ENCODE measurements around the gene SIN3B. TPM values are rescaled to one million over a fixed set of nuclear protein-coding genes. Genes with fewer than 3 reads are reported as not detected.

Gene SIN3B
- polyA plus RNA-seq, 1 of the 3 experiments (the other 2 are of a cell fraction), result 29.7 TPM

- Histone ChIP-seq H4K20me1 (ENCODE audit: insufficient read depth) (0 out of 2 replicates have a peak, but pooled peaks cover 8% of the 10 kb centered on the region), H3K9me3 (no peaks in the 10 kb centered on the region), H3K36me3 (replicated peaks in 1 of 2; ENCODE audit: control insufficient read depth in 1 of 2, insufficient read depth in 2 of 2, low read length in 1 of 2) (peaks cover 35 to 54% of the 10 kb centered on the region in 2 experiments), H3K79me2 (ENCODE audit: insufficient read depth) (no peaks in the 10 kb centered on the region; the same call in 1 of the 2 replicates), H3K27ac (ENCODE audit: low read depth in 2 of 2, low read length in 1 of 2) (no peak overlapping the region), H3K27me3 (ENCODE audit: insufficient read depth) (no peaks in the 10 kb centered on the region), H2AFZ (ENCODE audit: low read depth) (no peak overlapping the region), H3K9ac (no peak overlapping the region), H3K9me2 (no peaks in the 10 kb centered on the region), H3K4me2 (no peak overlapping the region), H3K4me3 (ENCODE audit: low read depth in 2 of 2, low read length in 1 of 2) (no peak overlapping the region), H3K4me1 (ENCODE audit: control insufficient read depth in 1 of 2, insufficient read depth in 2 of 2, low read depth in 1 of 2, low read length in 1 of 2) (peaks cover 0 to 11% of the 10 kb centered on the region in 2 experiments; a peak in 1 of 4 replicates), H3F3A (replicated peaks; ENCODE audit: insufficient read depth) (peaks cover 10% of the 10 kb centered on the region)
- TF ChIP-seq, protein P1, sequence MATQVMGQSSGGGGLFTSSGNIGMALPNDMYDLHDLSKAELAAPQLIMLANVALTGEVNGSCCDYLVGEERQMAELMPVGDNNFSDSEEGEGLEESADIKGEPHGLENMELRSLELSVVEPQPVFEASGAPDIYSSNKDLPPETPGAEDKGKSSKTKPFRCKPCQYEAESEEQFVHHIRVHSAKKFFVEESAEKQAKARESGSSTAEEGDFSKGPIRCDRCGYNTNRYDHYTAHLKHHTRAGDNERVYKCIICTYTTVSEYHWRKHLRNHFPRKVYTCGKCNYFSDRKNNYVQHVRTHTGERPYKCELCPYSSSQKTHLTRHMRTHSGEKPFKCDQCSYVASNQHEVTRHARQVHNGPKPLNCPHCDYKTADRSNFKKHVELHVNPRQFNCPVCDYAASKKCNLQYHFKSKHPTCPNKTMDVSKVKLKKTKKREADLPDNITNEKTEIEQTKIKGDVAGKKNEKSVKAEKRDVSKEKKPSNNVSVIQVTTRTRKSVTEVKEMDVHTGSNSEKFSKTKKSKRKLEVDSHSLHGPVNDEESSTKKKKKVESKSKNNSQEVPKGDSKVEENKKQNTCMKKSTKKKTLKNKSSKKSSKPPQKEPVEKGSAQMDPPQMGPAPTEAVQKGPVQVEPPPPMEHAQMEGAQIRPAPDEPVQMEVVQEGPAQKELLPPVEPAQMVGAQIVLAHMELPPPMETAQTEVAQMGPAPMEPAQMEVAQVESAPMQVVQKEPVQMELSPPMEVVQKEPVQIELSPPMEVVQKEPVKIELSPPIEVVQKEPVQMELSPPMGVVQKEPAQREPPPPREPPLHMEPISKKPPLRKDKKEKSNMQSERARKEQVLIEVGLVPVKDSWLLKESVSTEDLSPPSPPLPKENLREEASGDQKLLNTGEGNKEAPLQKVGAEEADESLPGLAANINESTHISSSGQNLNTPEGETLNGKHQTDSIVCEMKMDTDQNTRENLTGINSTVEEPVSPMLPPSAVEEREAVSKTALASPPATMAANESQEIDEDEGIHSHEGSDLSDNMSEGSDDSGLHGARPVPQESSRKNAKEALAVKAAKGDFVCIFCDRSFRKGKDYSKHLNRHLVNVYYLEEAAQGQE (IDR thresholded peaks at IDR 0.05; ENCODE audit: low read depth, low read length), result no peak
- TF ChIP-seq YY1 (IDR thresholded peaks at IDR 0.05; ENCODE audit: low read depth) (no peak), ZBTB33 (IDR thresholded peaks at IDR 0.05; ENCODE audit: borderline replicate concordance, low read depth) (no peak), SIN3A (IDR thresholded peaks at IDR 0.05; ENCODE audit: borderline replicate concordance, low read depth, low read length) (no peak), MXI1 (IDR thresholded peaks at IDR 0.05; ENCODE audit: low read depth, low read length) (no peak), RAD21 (IDR thresholded peaks at IDR 0.05; ENCODE audit: low read length) (no peak), SMC3 (IDR thresholded peaks at IDR 0.05; ENCODE audit: low read depth, low read length) (no peak), TCF12 (IDR thresholded peaks at IDR 0.05) (no peak), IRF3 (IDR thresholded peaks at IDR 0.05; ENCODE audit: low read depth, low read length) (no peak), TEAD4 (IDR thresholded peaks at IDR 0.05; ENCODE audit: borderline replicate concordance, insufficient read depth) (no peak), CHD2 (IDR thresholded peaks at IDR 0.05; ENCODE audit: low read length, partially characterized antibody) (no peak), RCOR1 (IDR thresholded peaks at IDR 0.05; ENCODE audit: low read length) (no peak), JUND (IDR thresholded peaks at IDR 0.05) (no peak), MEF2A (IDR thresholded peaks at IDR 0.05; ENCODE audit: borderline replicate concordance, low read depth) (no peak), TAF1 (IDR thresholded peaks at IDR 0.05; ENCODE audit: borderline replicate concordance, low read depth, low read length) (no peak), POLR2AphosphoS5 (IDR thresholded peaks at IDR 0.05; ENCODE audit: low read depth, low read length) (no peak), NFIC (IDR thresholded peaks at IDR 0.05; ENCODE audit: borderline replicate concordance) (no peak), EP300 (IDR thresholded peaks at IDR 0.05; ENCODE audit: borderline replicate concordance in 1 of 2, low read depth in 1 of 2, low read length in 1 of 2) (no peak)
- TF ChIP-seq, protein P2, sequence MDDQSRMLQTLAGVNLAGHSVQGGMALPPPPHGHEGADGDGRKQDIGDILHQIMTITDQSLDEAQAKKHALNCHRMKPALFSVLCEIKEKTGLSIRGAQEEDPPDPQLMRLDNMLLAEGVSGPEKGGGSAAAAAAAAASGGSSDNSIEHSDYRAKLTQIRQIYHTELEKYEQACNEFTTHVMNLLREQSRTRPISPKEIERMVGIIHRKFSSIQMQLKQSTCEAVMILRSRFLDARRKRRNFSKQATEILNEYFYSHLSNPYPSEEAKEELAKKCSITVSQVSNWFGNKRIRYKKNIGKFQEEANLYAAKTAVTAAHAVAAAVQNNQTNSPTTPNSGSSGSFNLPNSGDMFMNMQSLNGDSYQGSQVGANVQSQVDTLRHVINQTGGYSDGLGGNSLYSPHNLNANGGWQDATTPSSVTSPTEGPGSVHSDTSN (IDR thresholded peaks at IDR 0.05), result no peak
- TF ChIP-seq, protein P3, sequence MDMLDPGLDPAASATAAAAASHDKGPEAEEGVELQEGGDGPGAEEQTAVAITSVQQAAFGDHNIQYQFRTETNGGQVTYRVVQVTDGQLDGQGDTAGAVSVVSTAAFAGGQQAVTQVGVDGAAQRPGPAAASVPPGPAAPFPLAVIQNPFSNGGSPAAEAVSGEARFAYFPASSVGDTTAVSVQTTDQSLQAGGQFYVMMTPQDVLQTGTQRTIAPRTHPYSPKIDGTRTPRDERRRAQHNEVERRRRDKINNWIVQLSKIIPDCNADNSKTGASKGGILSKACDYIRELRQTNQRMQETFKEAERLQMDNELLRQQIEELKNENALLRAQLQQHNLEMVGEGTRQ (IDR thresholded peaks at IDR 0.05; ENCODE audit: borderline replicate concordance, low read depth, low read length), result no peak
- WGBS (ENCODE audit: low lambda C conversion rate), result 100% methylated on average over 2 of the region's 7 CpGs
- ChIA-PET POLR2A (no interaction called here), CTCF (no interaction called here)
- no peak for DNase-seq
Measured at GRCh38 chr19:16853066-16853465, 23.9 kb downstream of the SIN3B start.

Measured in SK-N-SH (cell line).